Calu3 (cell line): ENCODE data around the gene E2F3. TPM values are rescaled to one million over a fixed set of nuclear protein-coding genes. Genes with fewer than 3 reads are reported as not detected.

Source experiments
- BruUV-seq: library from RNA; stranded (reverse); fragments of 400-500 nt; replicated peaks from 2 replicates; lab custom pipeline; 2021; lab: Mats Ljungman, UMichigan
- CTCF ChIA-PET: fragments of 300-600 bp; sonication (Branson Sonifier 250); formaldehyde crosslinking; loops from one replicate; lab custom pipeline; 2022; ENCODE audit warnings: antibody characterized with exemption; lab: Charles Lee
- DNase-seq: peaks from one replicate; pipeline ENCODE4 v3.0.0; 2022
- H3K27ac Mint-ChIP-seq: one replicate; pipeline ENCODE4 v1.8.0; 2022; ENCODE audit warnings: mixed read lengths; ENCODE audit not compliant: unreplicated experiment
- H3K27me3 Mint-ChIP-seq: one replicate; pipeline ENCODE4 v1.8.0; 2022; ENCODE audit warnings: mixed read lengths; ENCODE audit not compliant: unreplicated experiment
- H3K36me3 Mint-ChIP-seq: one replicate; pipeline ENCODE4 v1.8.0; 2022; ENCODE audit warnings: mild to moderate bottlenecking, moderate library complexity, mixed read lengths; ENCODE audit not compliant: insufficient read depth, unreplicated experiment
- H3K4me1 Mint-ChIP-seq: one replicate; pipeline ENCODE4 v1.8.0; 2022; ENCODE audit warnings: mild to moderate bottlenecking, low read depth, mixed read lengths; ENCODE audit not compliant: unreplicated experiment
- H3K4me3 Mint-ChIP-seq: one replicate; pipeline ENCODE4 v1.8.0; 2022; ENCODE audit warnings: mild to moderate bottlenecking, low read depth, moderate library complexity, mixed read lengths; ENCODE audit not compliant: unreplicated experiment
- H3K9me3 Mint-ChIP-seq: one replicate; pipeline ENCODE4 v1.8.0; 2022; ENCODE audit warnings: low read depth, mixed read lengths; ENCODE audit not compliant: unreplicated experiment
- CTCF ChIP-seq: fragments of 200-600 bp; IDR thresholded peaks from one replicate; pipeline ENCODE4 v1.8.0; 2022; ENCODE audit warnings: antibody characterized with exemption; ENCODE audit not compliant: unreplicated experiment
- intact Hi-C: fragments of 100-400 bp; cut with micrococcal nuclease; formaldehyde crosslinking; loops from one replicate; pipeline ENCODE4 v1.10.0; 2022; ENCODE audit not compliant: unreplicated experiment
- total RNA-seq: library from RNA; stranded (reverse); gene quantifications from 2 replicates; pipeline ENCODE4 v1.2.3, GENCODE V29; 2022

E2F3 gene
- total RNA-seq, 1 experiment from 2014 or later = 69.8 TPM

GRCh38 chr6:20416567-20417345 is 15.1 kb downstream of the E2F3 start:
- CTCF ChIA-PET = interaction anchor here (0.5 to 3.8 kb wide), 3 partner anchors 12 to 59 kb away, joined by 3 to 21 read pairs (median 3); no protein-coding TSS in a partner anchor
- no peak for DNase-seq
- H3K27me3 Mint-ChIP-seq = no peaks in the 10 kb centered on the region
- intact Hi-C loops = loop anchor here (5.0 kb wide), 1 partner anchor 111 kb away; no protein-coding TSS in a partner anchor
- H3K27ac Mint-ChIP-seq = no peak overlapping the region
- H3K4me1 Mint-ChIP-seq = peaks cover 46% of the 10 kb centered on the region
- H3K36me3 Mint-ChIP-seq = peaks cover 12% of the 10 kb centered on the region
- H3K4me3 Mint-ChIP-seq = no peak overlapping the region
- no peak for TF ChIP-seq CTCF
- H3K9me3 Mint-ChIP-seq = peaks cover 4% of the 10 kb centered on the region
- no TSS peak for BruUV-seq

- Mint-ChIP-seq H3K4me1 (peaks cover 40% of the 10 kb centered on the region), H3K27me3 (no peaks in the 10 kb centered on the region), H3K27ac (no peak overlapping the region), H3K36me3 (peaks cover 15% of the 10 kb centered on the region), H3K9me3 (peaks cover 4% of the 10 kb centered on the region), H3K4me3 (no peak overlapping the region)
- intact Hi-C loops = loop anchor here (5.0 kb wide), 1 partner anchor 109 kb away; no protein-coding TSS in a partner anchor
- BruUV-seq = no TSS peak
- CTCF ChIA-PET = interaction anchor here (0.6 to 3.8 kb wide), 4 partner anchors 13 to 1450 kb away, joined by 3 to 21 read pairs (median 4); no protein-coding TSS in a partner anchor
- TF ChIP-seq CTCF = no peak
- DNase-seq = no peak
Measured at GRCh38 chr6:20417819-20418218, 16.1 kb downstream of the E2F3 start.

GRCh38 chr6:20426177-20427082 is 24.8 kb downstream of the E2F3 start:
- Mint-ChIP-seq H3K27me3 (no peaks in the 10 kb centered on the region), H3K36me3 (peaks cover 33% of the 10 kb centered on the region), H3K4me3 (no peak overlapping the region), H3K9me3 (peaks cover 3% of the 10 kb centered on the region), H3K27ac (no peak overlapping the region), H3K4me1 (peaks cover 50% of the 10 kb centered on the region)
- no peak for TF ChIP-seq CTCF
- no TSS peak for BruUV-seq
- intact Hi-C loops = no loop called here
- no peak for DNase-seq
- CTCF ChIA-PET = interaction anchor here (0.6 kb wide), 1 partner anchor 69 kb away, joined by 3 read pairs; no protein-coding TSS in a partner anchor

- CTCF ChIA-PET = no interaction called here
- peaks cover 50% of the 10 kb centered on the region for H3K4me1 Mint-ChIP-seq
- no peak for TF ChIP-seq CTCF
- peaks cover 3% of the 10 kb centered on the region for H3K9me3 Mint-ChIP-seq
- no peaks in the 10 kb centered on the region for H3K27me3 Mint-ChIP-seq
- no peak overlapping the region for H3K27ac Mint-ChIP-seq
- intact Hi-C loops = no loop called here
- no TSS peak for BruUV-seq
- DNase-seq = no peak
- H3K4me3 Mint-ChIP-seq = no peak overlapping the region
- peaks cover 38% of the 10 kb centered on the region for H3K36me3 Mint-ChIP-seq
Measured at GRCh38 chr6:20427856-20428255, 26.2 kb downstream of the E2F3 start.
